ENCODE results near the gene ZNF532.

Gene ZNF532

GRCh38 chr18:58896734-58897508 is 32.2 kb downstream of the ZNF532 start:
- no peak overlapping the region for H4K5ac ChIP-seq (ENCODE audit: low read length)
- no peak overlapping the region for H2BK15ac ChIP-seq (replicated peaks; ENCODE audit: low read depth)
- no CpG with 5 or more reads among the region's 8 CpGs for WGBS (ENCODE audit: extremely low coverage, insufficient coverage, low lambda C conversion rate)
- H3K9ac ChIP-seq (ENCODE audit: low read length), result peak overlapping the region; percentile 17
- H3K27me3 ChIP-seq (ENCODE audit: insufficient read depth, low read length, poor library complexity), result no peaks in the 10 kb centered on the region
- peak; percentile 39 for DNase-seq
- peaks cover 87% of the 10 kb centered on the region for H3K79me2 ChIP-seq (ENCODE audit: control insufficient read depth, insufficient read depth, low read length)
- H3K56ac ChIP-seq (ENCODE audit: low read length), result peak overlapping the region; percentile 67
- peak overlapping the region; percentile 7 for H3K18ac ChIP-seq (ENCODE audit: low read length)
- H3K23ac ChIP-seq (ENCODE audit: low read length), result no peak overlapping the region
- H2BK120ac ChIP-seq (ENCODE audit: low read depth, low read length), result no peak overlapping the region
- no peak overlapping the region for H3K4ac ChIP-seq (ENCODE audit: low read depth, low read length)
- peaks cover 32% of the 10 kb centered on the region for H3K79me1 ChIP-seq (ENCODE audit: low read length)
- peaks cover 7% of the 10 kb centered on the region for H3K4me1 ChIP-seq (ENCODE audit: control insufficient read depth, low read depth, low read length)
- no peak overlapping the region for H2BK5ac ChIP-seq (ENCODE audit: low read length)
- no peak overlapping the region for H3K4me2 ChIP-seq (ENCODE audit: low read length)
- H3K27ac ChIP-seq (ENCODE audit: low read depth, low read length), result no peak overlapping the region
- no peak overlapping the region for H4K8ac ChIP-seq (ENCODE audit: low read depth, low read length)
- no peak overlapping the region for H3K4me3 ChIP-seq (ENCODE audit: low read length)
- no peak overlapping the region for H2AK5ac ChIP-seq (ENCODE audit: low read length)
- H3K36me3 ChIP-seq (ENCODE audit: control insufficient read depth, insufficient read depth, low read length), result peaks cover 2% of the 10 kb centered on the region

GRCh38 chr18:58898010-58898799 is 33.5 kb downstream of the ZNF532 start:
- Histone ChIP-seq H3K4me3 (ENCODE audit: low read length) (no peak overlapping the region), H3K79me2 (ENCODE audit: control insufficient read depth, insufficient read depth, low read length) (peaks cover 85% of the 10 kb centered on the region), H4K5ac (ENCODE audit: low read length) (no peak overlapping the region), H3K4me1 (ENCODE audit: control insufficient read depth, low read depth, low read length) (peaks cover 7% of the 10 kb centered on the region), H3K23ac (ENCODE audit: low read length) (no peak overlapping the region), H3K36me3 (ENCODE audit: control insufficient read depth, insufficient read depth, low read length) (peaks cover 2% of the 10 kb centered on the region), H3K4ac (ENCODE audit: low read depth, low read length) (no peak overlapping the region), H3K9ac (ENCODE audit: low read length) (no peak overlapping the region), H3K79me1 (ENCODE audit: low read length) (peaks cover 28% of the 10 kb centered on the region), H2BK120ac (ENCODE audit: low read depth, low read length) (no peak overlapping the region), H2BK15ac (replicated peaks; ENCODE audit: low read depth) (no peak overlapping the region), H3K27ac (ENCODE audit: low read depth, low read length) (no peak overlapping the region), H3K56ac (ENCODE audit: low read length) (no peak overlapping the region), H3K4me2 (ENCODE audit: low read length) (no peak overlapping the region), H2AK5ac (ENCODE audit: low read length) (no peak overlapping the region), H3K18ac (ENCODE audit: low read length) (no peak overlapping the region), H4K8ac (ENCODE audit: low read depth, low read length) (no peak overlapping the region), H3K27me3 (ENCODE audit: insufficient read depth, low read length, poor library complexity) (no peaks in the 10 kb centered on the region), H2BK5ac (ENCODE audit: low read length) (no peak overlapping the region)
- DNase-seq, result no peak
- no CpG with 5 or more reads among the region's 9 CpGs for WGBS (ENCODE audit: extremely low coverage, insufficient coverage, low lambda C conversion rate)

- no peak overlapping the region for H2BK5ac ChIP-seq (ENCODE audit: low read length)
- H4K5ac ChIP-seq (ENCODE audit: low read length), result no peak overlapping the region
- no peak overlapping the region for H3K56ac ChIP-seq (ENCODE audit: low read length)
- no peak overlapping the region for H3K27ac ChIP-seq (ENCODE audit: low read depth, low read length)
- H3K79me2 ChIP-seq (ENCODE audit: control insufficient read depth, insufficient read depth, low read length), result peaks cover 84% of the 10 kb centered on the region
- H2BK15ac ChIP-seq (replicated peaks; ENCODE audit: low read depth), result no peak overlapping the region
- H3K18ac ChIP-seq (ENCODE audit: low read length), result no peak overlapping the region
- H3K79me1 ChIP-seq (ENCODE audit: low read length), result peaks cover 26% of the 10 kb centered on the region
- no peaks in the 10 kb centered on the region for H3K27me3 ChIP-seq (ENCODE audit: insufficient read depth, low read length, poor library complexity)
- no CpG with 5 or more reads among the region's 11 CpGs for WGBS (ENCODE audit: extremely low coverage, insufficient coverage, low lambda C conversion rate)
- no peak overlapping the region for H3K4me3 ChIP-seq (ENCODE audit: low read length)
- H3K36me3 ChIP-seq (ENCODE audit: control insufficient read depth, insufficient read depth, low read length), result peaks cover 2% of the 10 kb centered on the region
- no peak overlapping the region for H2AK5ac ChIP-seq (ENCODE audit: low read length)
- H2BK120ac ChIP-seq (ENCODE audit: low read depth, low read length), result no peak overlapping the region
- no peak overlapping the region for H3K4ac ChIP-seq (ENCODE audit: low read depth, low read length)
- no peak overlapping the region for H3K4me2 ChIP-seq (ENCODE audit: low read length)
- no peak overlapping the region for H3K9ac ChIP-seq (ENCODE audit: low read length)
- H4K8ac ChIP-seq (ENCODE audit: low read depth, low read length), result no peak overlapping the region
- H3K4me1 ChIP-seq (ENCODE audit: control insufficient read depth, low read depth, low read length), result peaks cover 7% of the 10 kb centered on the region
- no peak for DNase-seq
- H3K23ac ChIP-seq (ENCODE audit: low read length), result no peak overlapping the region
These were observed 35.5 kb downstream of the ZNF532 start for GRCh38 chr18:58900015-58900649.

GRCh38 chr18:58901143-58901542 is 36.5 kb downstream of the ZNF532 start:
- Histone ChIP-seq H3K4ac (ENCODE audit: low read depth, low read length) (no peak overlapping the region), H3K9ac (ENCODE audit: low read length) (no peak overlapping the region), H3K27me3 (ENCODE audit: insufficient read depth, low read length, poor library complexity) (no peaks in the 10 kb centered on the region), H2BK15ac (replicated peaks; ENCODE audit: low read depth) (no peak overlapping the region), H3K27ac (ENCODE audit: low read depth, low read length) (no peak overlapping the region), H4K8ac (ENCODE audit: low read depth, low read length) (no peak overlapping the region), H2BK120ac (ENCODE audit: low read depth, low read length) (no peak overlapping the region), H2AK5ac (ENCODE audit: low read length) (no peak overlapping the region), H3K79me1 (ENCODE audit: low read length) (peaks cover 31% of the 10 kb centered on the region), H3K4me2 (ENCODE audit: low read length) (no peak overlapping the region), H3K4me3 (ENCODE audit: low read length) (no peak overlapping the region), H3K56ac (ENCODE audit: low read length) (no peak overlapping the region), H2BK5ac (ENCODE audit: low read length) (no peak overlapping the region), H3K79me2 (ENCODE audit: control insufficient read depth, insufficient read depth, low read length) (peaks cover 85% of the 10 kb centered on the region), H4K5ac (ENCODE audit: low read length) (no peak overlapping the region), H3K18ac (ENCODE audit: low read length) (no peak overlapping the region), H3K23ac (ENCODE audit: low read length) (no peak overlapping the region), H3K4me1 (ENCODE audit: control insufficient read depth, low read depth, low read length) (peaks cover 7% of the 10 kb centered on the region), H3K36me3 (ENCODE audit: control insufficient read depth, insufficient read depth, low read length) (peaks cover 2% of the 10 kb centered on the region)
- no CpG with 5 or more reads among the region's 11 CpGs for WGBS (ENCODE audit: extremely low coverage, insufficient coverage, low lambda C conversion rate)
- DNase-seq, result no peak

- no peaks in the 10 kb centered on the region for H3K27me3 ChIP-seq (ENCODE audit: insufficient read depth, low read length, poor library complexity)
- H2BK5ac ChIP-seq (ENCODE audit: low read length), result no peak overlapping the region
- H3K4ac ChIP-seq (ENCODE audit: low read depth, low read length), result no peak overlapping the region
- H3K36me3 ChIP-seq (ENCODE audit: control insufficient read depth, insufficient read depth, low read length), result peaks cover 2% of the 10 kb centered on the region
- no peak overlapping the region for H4K5ac ChIP-seq (ENCODE audit: low read length)
- no peak overlapping the region for H3K23ac ChIP-seq (ENCODE audit: low read length)
- no peak for DNase-seq
- no peak overlapping the region for H3K9ac ChIP-seq (ENCODE audit: low read length)
- peaks cover 29% of the 10 kb centered on the region for H3K79me1 ChIP-seq (ENCODE audit: low read length)
- H3K4me2 ChIP-seq (ENCODE audit: low read length), result no peak overlapping the region
- no peak overlapping the region for H2BK15ac ChIP-seq (replicated peaks; ENCODE audit: low read depth)
- H2AK5ac ChIP-seq (ENCODE audit: low read length), result no peak overlapping the region
- H3K56ac ChIP-seq (ENCODE audit: low read length), result no peak overlapping the region
- no peak overlapping the region for H3K27ac ChIP-seq (ENCODE audit: low read depth, low read length)
- H3K4me3 ChIP-seq (ENCODE audit: low read length), result no peak overlapping the region
- no peak overlapping the region for H4K8ac ChIP-seq (ENCODE audit: low read depth, low read length)
- peaks cover 83% of the 10 kb centered on the region for H3K79me2 ChIP-seq (ENCODE audit: control insufficient read depth, insufficient read depth, low read length)
- no CpG with 5 or more reads among the region's 7 CpGs for WGBS (ENCODE audit: extremely low coverage, insufficient coverage, low lambda C conversion rate)
- H3K18ac ChIP-seq (ENCODE audit: low read length), result no peak overlapping the region
- H3K4me1 ChIP-seq (ENCODE audit: control insufficient read depth, low read depth, low read length), result peaks cover 2% of the 10 kb centered on the region
- no peak overlapping the region for H2BK120ac ChIP-seq (ENCODE audit: low read depth, low read length)
These were observed 37.1 kb downstream of the ZNF532 start for GRCh38 chr18:58901783-58902182.

Measured in mesendoderm (in vitro differentiated cells).